Posterior vena cava (tissue), 2 donors: ENCODE data around the gene GPR52. TPM values are rescaled to one million over a fixed set of nuclear protein-coding genes. Genes with fewer than 3 reads are reported as not detected.
"Not testable (repeated sequence)": the region's sequence is repeated elsewhere in the genome, so short reads cannot be mapped to it uniquely, and the experiment has no call there.

ENCODE experiments used
- DNase-seq: peaks from one replicate; pipeline ENCODE4 v3.0.0-alpha.2; 2020; ENCODE audit warnings: low spot score
- intact Hi-C, 2 donors: fragments of 100-400 bp; cut with DNase I; formaldehyde crosslinking; loops; one replicate each; pipeline versions ENCODE4 v1.14.1 to v1.14.2; 2022 to 2023
- long read RNA-seq, 2 donors: library from polyadenylated mRNA; unstranded; transcript quantifications; one replicate each; pipeline ENCODE4 v2.0.0, GENCODE V29; 2020 to 2021
- total RNA-seq, 2 donors: library from RNA; stranded (reverse); fragmentation: NEBNext Ultra II Directional; extraction: Animal tissue kit (Norgen Biotek cat#: 25700); gene quantifications; one replicate each; pipeline ENCODE4 v1.2.1, GENCODE V29; 2021
- donor health status: DM: yes; HTN: yes; CAD: no.
- donor health status: DM: yes; HTN: yes; CAD: no.

GPR52 gene, protein sequence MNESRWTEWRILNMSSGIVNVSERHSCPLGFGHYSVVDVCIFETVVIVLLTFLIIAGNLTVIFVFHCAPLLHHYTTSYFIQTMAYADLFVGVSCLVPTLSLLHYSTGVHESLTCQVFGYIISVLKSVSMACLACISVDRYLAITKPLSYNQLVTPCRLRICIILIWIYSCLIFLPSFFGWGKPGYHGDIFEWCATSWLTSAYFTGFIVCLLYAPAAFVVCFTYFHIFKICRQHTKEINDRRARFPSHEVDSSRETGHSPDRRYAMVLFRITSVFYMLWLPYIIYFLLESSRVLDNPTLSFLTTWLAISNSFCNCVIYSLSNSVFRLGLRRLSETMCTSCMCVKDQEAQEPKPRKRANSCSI
- 1 to 10 TPM; 2.1 to 2.6 TPM for total RNA-seq
- long read RNA-seq, donor 1, result 0 reads
- long read RNA-seq, donor 2, result 0 reads

GRCh38 chr1:174447866-174448530, at the start of gene GPR52:
Gene GPR52, plus strand, starts transcription at chr1:174447964. Its CDS starts 148 bp downstream, at chr1:174448112.
- intact Hi-C loops, result no loop called here
- DNase-seq, result no peak

GRCh38 chr1:174398246-174398645, 49.5 kb upstream of the GPR52 start:
- intact Hi-C loops, result no loop called here
- no peak for DNase-seq

DNA sequence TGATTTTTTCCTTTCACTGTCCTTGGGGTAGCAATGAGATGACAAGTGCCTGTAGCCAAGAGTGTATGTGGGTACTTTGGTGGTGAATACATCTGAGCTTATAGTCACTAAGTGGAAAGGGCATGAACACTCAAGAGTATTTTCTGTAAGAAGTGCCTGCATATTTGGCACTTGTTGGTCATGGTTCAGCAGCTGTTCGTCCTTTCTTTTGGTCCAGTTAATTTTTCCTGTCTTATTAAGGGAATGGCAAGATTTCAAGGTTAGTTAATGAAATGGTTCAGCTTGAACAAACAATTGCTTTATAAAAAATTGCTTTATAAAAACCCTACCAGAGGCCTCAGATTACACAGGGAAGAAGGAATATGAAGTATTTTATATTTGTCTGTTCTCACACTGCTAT, 48.6 kb upstream of the GPR52 start:
- no peak for DNase-seq
- intact Hi-C loops, result no loop called here

DNA sequence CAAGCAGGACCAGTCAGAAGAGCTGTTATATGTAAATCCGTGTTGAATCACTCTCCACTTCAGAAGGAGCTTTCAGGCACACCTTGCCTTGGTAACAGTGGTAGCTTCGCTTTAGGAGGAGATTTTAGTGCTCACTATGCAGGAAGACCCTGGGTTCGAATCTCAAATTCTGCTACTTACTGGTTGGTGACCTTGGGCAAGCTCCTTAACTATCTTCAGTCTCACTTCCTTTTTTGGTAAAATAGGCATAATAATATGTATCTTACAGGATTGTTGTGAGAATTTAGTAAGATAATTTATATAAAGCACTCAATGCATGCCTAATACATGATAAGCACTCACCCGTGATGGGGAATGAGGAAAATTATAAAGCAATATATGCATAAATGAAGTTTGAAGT, 46.7 kb upstream of the GPR52 start:
- intact Hi-C loops, result no loop called here

DNA sequence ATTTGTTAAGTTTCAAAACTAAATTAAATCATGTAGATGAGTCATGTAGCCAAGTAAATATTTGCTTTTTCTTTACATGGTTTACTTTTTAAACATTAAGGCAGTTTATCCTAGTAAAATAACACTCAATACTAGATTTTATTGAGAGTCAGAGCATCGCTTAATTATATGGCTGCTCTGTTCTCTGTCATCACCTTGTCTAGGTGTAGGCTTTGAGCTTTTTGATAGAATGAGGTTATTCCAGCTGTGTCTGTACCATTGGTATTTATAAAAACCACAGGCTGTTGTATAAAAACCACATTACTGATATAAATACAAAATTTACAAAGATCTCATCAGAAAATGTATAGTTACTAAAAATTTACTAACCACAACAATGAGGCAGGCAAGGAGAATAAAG, 42.5 kb upstream of the GPR52 start:
- DNase-seq, result no peak
- intact Hi-C loops, result no loop called here

More for the DNA sequence above, 46.7 kb upstream of the GPR52 start:
- DNase-seq, result no peak

DNA sequence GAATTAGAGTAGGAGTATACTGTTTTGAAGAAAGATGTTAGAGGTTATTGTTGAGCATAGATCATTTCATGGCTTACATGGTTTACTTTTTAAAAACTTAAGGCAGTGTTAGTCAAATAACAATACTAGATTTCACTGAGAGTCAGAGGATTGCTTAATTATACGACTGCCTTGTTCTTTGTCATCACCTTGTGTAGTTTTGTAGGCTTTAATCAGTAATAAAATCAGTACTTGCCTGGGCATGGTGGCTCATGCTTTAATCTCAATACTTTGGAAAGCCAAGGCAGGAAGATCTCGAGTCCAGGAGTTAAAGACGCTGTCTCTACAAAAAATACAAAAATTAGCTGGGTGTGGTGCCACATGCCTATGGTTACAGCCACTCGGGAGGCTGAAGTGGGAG, 41.3 kb upstream of the GPR52 start:
- intact Hi-C loops, result no loop called here

GRCh38 chr1:174407665-174408064, 40.1 kb upstream of the GPR52 start:
- intact Hi-C loops, result no loop called here
- DNase-seq, result no peak

More for the DNA sequence above, 41.3 kb upstream of the GPR52 start:
- no peak for DNase-seq

DNA sequence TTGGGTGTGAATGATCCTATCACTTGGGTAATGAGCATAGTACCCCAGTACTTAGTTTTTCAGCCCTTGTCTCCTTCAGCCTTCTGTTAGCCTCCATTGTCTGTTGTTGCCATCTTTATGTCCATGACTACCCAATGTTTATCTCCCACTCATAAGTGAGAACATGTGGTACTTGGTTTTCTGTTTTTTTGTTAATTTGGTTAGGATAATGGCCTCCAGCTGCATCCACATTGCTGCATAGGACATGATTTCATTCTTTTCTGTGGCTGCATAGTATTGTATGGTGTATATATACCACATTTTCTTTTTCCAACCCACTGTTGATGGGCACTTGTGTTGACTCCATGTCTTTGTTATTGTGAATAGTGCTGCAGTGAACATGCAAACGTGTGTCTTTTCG, 39.6 kb upstream of the GPR52 start:
- intact Hi-C loops, result no loop called here
- no peak for DNase-seq

DNA sequence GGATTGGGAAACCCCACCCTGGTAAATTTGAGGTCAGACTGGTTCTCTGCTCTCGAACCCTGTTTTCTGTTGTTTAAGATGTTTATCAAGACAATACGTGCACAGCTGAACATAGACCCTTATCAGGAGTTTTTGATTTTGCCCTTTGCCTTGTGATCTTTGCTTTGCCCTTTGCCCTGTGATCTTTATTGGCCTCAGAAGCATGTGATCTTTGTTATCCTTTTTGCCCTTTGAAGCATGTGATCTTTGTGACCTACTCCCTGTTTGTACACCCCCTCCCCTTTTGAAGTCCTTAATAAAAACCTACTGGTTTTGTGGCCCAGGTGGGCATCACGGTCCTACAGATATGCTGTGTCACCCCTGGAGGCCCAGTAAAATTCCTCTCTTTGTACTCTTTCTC, 38.0 kb upstream of the GPR52 start:
- intact Hi-C loops, result not testable (repeated sequence)

DNA sequence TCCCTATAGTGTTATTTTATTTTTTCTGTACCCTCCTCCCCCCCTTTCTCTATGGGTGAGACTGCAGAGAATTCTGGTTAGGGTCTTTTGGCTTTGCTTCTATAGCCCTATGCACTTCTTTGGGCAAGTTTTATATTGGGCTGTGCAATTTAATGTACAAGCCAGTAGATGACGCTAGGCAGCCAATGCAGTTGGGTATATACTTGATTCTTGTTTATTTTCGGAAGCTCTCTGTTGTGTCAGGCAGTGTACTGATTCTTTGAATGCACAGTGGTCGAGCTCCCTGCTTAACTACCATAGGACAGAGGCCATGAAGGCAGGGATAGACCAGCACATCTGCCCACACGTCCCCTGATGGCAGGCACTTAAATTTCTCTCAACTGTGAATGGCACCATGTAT, 34.1 kb upstream of the GPR52 start:
- no peak for DNase-seq
- intact Hi-C loops, result loop anchor here in 1 of 2 donors (1.0 kb wide), 1 partner anchor 25 kb away; no protein-coding TSS in a partner anchor

More for the DNA sequence above, 38.0 kb upstream of the GPR52 start:
- DNase-seq, result not testable (repeated sequence)

DNA sequence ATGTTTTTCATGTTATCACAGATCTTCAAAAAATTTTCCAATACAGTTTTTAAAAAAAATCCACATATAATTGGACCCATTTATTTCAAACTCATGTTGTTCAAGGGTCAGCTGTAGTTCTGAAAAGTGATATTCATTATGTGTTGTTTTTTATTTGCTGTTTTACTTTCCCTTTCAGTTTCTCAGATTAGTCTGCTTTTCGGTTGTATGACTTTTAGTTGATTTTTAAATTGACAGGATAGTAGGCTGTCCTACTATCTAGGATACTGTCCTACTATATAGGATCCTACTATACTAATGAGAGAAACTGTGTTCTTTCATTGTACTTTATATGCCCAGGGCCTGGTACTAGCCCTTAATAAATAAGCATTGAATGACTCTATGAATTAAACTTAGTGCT, 33.6 kb upstream of the GPR52 start:
- DNase-seq, result no peak
- intact Hi-C loops, result no loop called here

- intact Hi-C loops, result no loop called here
- no peak for DNase-seq
These were observed 32.3 kb upstream of the GPR52 start for GRCh38 chr1:174415506-174415905.

- DNase-seq, result no peak
- intact Hi-C loops, result no loop called here
These were observed 29.8 kb upstream of the GPR52 start for GRCh38 chr1:174417921-174418320.

DNA sequence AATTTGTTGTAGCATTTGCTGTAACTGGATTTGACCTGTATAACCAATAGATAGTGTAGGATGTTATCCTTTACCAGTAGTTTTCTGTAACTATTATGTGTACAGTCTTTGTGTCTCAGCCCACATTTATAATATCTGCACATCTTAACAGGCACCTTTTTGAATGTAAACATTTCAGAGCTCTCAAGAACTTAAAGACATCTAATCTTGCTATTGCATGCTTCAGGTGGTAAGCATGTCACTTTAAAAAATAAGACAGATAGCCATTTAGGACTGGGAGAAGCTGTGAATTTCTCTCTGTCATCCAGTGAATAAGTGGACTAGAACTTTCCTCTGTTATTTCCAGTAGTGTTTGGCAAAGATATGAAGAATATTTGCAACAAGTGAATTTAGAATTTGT, 22.6 kb upstream of the GPR52 start:
- no peak for DNase-seq
- intact Hi-C loops, result no loop called here

DNA sequence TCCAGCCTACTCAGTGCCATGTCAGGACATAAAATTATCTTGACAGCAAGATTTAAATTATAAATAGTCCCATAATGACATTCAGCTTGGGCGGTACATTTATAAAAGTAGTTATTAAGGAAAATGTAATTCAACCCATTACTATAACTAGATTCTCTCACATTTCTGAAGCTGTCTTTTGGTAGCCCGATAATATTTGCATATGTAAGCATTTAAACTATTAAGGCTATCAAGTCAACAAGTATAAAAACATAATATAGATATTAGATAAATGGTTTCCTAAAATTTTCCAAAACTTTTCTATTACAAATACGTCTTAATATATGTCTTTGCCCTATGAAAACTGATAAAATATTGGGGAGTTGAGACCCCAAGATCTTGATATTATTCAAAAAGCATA, 21.6 kb upstream of the GPR52 start:
- no peak for DNase-seq
- intact Hi-C loops, result no loop called here

- DNase-seq, result no peak
- intact Hi-C loops, result no loop called here
These were observed 19.7 kb upstream of the GPR52 start for GRCh38 chr1:174428033-174428432.

DNA sequence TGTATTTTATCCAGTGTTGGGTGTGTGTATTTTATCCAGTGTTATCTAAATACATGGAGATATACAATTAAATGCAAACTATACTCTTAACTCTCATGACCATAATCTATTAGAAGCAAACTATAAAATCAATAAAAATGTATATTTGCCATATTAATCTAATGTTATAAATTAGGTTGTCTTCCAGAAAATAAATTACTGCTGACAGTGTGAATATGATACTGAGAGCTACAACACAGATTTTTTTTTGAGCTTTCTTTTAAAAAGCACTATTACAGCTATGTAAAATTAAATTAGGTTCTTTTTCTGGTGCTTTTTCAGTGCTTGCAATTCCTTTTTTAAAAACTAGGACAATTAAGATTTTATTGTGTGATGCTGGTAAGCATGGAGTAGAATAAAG, 19.0 kb upstream of the GPR52 start:
- intact Hi-C loops, result no loop called here
- DNase-seq, result no peak

GRCh38 chr1:174433451-174433850, 14.3 kb upstream of the GPR52 start:
- DNase-seq, result no peak

DNA sequence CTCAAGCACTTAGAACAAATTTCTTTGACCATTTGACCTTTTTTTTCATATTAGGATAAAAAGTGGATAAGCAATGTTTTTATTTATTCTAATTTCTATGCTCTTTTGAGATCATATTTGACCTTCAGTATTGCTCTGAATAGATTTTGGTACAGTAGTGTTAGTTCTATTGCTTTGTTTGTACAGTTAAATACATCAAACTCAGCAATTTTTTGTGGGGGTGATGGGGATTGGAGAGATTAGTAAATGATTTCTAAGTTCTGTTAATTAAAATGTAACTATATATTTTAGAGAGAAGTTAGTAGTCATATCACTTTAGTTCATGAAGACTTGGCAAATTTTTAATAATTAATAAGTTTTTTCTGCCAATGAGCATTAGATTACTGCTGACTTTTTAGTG, 2.4 kb upstream of the GPR52 start:
- no peak for DNase-seq
- intact Hi-C loops, result no loop called here

More at GRCh38 chr1:174433451-174433850, 14.3 kb upstream of the GPR52 start:
- intact Hi-C loops, result no loop called here

- no peak for DNase-seq
- intact Hi-C loops, result no loop called here
These were observed 1.9 kb upstream of the GPR52 start for GRCh38 chr1:174445817-174446216.

DNA sequence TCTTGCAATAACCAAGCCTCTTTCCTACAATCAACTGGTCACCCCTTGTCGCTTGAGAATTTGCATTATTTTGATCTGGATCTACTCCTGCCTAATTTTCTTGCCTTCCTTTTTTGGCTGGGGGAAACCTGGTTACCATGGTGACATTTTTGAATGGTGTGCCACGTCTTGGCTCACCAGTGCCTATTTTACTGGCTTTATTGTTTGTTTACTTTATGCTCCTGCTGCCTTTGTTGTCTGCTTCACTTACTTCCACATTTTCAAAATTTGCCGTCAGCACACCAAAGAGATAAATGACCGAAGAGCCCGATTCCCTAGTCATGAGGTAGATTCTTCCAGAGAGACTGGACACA, 743 bp downstream of the GPR52 start:
- intact Hi-C loops, result no loop called here
- DNase-seq, result no peak
